ENCODE results near the gene SMG9. TPM values are rescaled to one million over a fixed set of nuclear protein-coding genes. Genes with fewer than 3 reads are reported as not detected.

SMG9 gene
- total RNA-seq, 1 donor from 2014 or later: 126 TPM

DNA sequence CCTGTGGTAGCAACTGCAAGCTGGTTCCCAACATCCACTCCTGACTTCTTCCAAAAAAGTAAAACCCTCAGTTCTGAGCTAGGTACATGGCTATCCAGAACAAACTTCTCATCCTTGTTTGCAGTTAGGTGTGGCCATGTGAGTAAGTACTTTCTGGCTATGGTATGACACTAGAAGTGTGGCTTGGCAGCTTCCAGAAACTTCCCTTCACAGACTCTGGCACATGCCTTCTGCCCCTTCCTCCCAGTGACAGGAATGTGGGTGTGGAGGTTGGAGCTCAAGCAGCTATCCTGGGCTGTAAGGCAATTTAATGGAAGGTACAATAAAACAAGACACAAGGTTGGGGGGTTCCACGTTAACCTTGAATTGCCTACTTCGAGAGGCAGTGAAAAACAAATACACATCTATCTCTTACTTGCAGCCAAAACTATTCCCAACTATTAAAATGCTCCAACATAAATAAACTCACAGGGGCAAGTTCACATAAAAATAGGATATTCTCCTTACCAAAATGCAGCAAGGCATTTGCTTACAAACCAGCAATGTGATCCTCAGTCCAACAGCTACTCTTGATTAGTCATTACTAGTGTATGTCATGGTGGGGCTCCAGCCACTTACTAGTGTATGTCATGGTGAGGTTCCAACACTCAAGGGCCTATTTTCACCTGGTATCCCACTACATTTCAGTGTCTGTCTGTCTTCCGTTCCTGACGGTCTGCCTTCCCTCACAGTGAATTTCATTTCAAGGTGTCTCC, 3.1 kb downstream of the SMG9 start:
- H3K4me1 ChIP-seq: peaks cover 3 to 26% of the 10 kb centered on the region in 2 donors
- no peaks in the 10 kb centered on the region for H3K9me3 ChIP-seq
- TF ChIP-seq, protein P1, sequence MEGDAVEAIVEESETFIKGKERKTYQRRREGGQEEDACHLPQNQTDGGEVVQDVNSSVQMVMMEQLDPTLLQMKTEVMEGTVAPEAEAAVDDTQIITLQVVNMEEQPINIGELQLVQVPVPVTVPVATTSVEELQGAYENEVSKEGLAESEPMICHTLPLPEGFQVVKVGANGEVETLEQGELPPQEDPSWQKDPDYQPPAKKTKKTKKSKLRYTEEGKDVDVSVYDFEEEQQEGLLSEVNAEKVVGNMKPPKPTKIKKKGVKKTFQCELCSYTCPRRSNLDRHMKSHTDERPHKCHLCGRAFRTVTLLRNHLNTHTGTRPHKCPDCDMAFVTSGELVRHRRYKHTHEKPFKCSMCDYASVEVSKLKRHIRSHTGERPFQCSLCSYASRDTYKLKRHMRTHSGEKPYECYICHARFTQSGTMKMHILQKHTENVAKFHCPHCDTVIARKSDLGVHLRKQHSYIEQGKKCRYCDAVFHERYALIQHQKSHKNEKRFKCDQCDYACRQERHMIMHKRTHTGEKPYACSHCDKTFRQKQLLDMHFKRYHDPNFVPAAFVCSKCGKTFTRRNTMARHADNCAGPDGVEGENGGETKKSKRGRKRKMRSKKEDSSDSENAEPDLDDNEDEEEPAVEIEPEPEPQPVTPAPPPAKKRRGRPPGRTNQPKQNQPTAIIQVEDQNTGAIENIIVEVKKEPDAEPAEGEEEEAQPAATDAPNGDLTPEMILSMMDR (IDR thresholded peaks at IDR 0.05): no peak
- H3K27me3 ChIP-seq: no peaks in the 10 kb centered on the region
- H3K36me3 ChIP-seq: peaks cover 36 to 41% of the 10 kb centered on the region in 2 donors
- DNase-seq (ENCODE audit: low spot score in 2 of 2): no peak
- H3K4me3 ChIP-seq: no peak overlapping the region
- no peak overlapping the region for H3K27ac ChIP-seq
- intact Hi-C loops (cut with DNase I): loop anchor here (10.0 kb wide), 1 partner anchor 183 kb away; the partner anchor contains the start of gene ZNF45

DNA sequence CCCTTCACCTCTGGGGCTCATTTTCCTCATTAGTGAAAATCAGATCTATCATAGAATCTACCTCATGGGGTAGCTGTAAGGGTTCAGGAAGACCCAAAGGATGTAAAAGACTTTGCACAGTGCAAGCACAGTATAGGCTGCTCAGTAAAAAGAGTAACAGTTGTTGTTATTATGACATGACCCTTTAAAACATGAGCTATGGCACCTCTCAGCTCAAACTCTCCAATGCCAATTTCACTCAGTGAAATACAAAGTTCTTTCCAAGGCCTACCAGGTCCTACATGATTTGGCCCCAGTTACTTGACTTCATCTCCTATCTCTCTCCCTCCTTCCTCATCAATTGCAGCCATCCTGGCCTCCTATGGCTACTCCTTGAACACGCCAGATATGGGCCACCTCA, 4.9 kb downstream of the SMG9 start:
- intact Hi-C loops (cut with DNase I): loop anchor here (10.0 kb wide), 1 partner anchor 185 kb away; the partner anchor contains the start of gene ZNF45
- peaks cover 46 to 58% of the 10 kb centered on the region in 2 donors for H3K36me3 ChIP-seq

DNA sequence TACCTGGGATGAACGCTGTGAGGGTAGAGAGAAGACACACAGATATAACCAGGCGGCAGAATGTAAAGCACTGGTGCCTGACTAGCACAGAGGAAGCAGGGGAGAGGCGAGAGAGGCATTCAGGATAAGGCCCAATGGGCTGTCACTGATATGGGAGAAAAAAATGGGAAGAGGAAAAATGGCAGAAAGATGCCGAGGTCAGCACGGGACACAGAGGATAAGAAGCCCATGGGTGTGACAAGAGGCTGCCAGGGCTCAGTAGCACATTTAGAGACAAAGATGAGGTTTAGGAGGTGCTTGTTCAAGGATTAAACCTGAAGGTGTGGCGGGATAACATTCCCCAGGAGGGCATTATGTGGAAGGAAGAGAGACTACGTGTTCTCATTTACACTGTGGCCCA, 5.6 kb downstream of the SMG9 start:
- TF ChIP-seq, protein P1 (IDR thresholded peaks at IDR 0.05): no peak
- no peak for DNase-seq (ENCODE audit: low spot score in 2 of 2)
- Histone ChIP-seq H3K27me3 (no peaks in the 10 kb centered on the region), H3K4me3 (no peak overlapping the region), H3K27ac (no peak overlapping the region), H3K4me1 (peaks cover 2 to 19% of the 10 kb centered on the region in 2 donors), H3K36me3 (peaks cover 54 to 65% of the 10 kb centered on the region in 2 donors), H3K9me3 (no peaks in the 10 kb centered on the region)
- intact Hi-C loops (cut with DNase I): no loop called here

More for the DNA sequence above, 4.9 kb downstream of the SMG9 start:
- H3K4me1 ChIP-seq: peaks cover 3 to 20% of the 10 kb centered on the region in 2 donors
- TF ChIP-seq, protein P1 (IDR thresholded peaks at IDR 0.05): no peak
- DNase-seq (ENCODE audit: low spot score in 2 of 2): no peak
- H3K4me3 ChIP-seq: no peak overlapping the region
- H3K27me3 ChIP-seq: no peaks in the 10 kb centered on the region
- H3K9me3 ChIP-seq: no peaks in the 10 kb centered on the region
- H3K27ac ChIP-seq: no peak overlapping the region

DNA sequence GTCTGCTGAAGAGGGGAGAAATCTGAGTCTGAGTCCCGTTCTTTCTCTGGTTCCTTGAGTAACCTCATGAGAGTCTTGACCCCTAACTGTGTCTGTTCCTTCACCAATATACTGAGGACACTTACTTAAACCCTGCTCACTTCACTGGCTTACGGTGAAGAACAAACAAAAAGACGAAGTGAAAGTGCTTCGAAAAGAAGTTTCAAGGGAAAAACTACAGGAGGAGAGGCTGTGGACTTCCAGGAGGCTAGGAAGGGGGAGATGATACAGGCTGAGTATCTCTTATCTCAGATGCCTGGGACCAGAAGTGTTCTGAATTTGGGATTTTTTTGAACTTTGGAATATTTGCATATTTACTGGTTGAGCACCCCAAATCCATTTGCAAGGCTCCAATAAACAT, 6.1 kb downstream of the SMG9 start:
- intact Hi-C loops (cut with DNase I): no loop called here

DNA sequence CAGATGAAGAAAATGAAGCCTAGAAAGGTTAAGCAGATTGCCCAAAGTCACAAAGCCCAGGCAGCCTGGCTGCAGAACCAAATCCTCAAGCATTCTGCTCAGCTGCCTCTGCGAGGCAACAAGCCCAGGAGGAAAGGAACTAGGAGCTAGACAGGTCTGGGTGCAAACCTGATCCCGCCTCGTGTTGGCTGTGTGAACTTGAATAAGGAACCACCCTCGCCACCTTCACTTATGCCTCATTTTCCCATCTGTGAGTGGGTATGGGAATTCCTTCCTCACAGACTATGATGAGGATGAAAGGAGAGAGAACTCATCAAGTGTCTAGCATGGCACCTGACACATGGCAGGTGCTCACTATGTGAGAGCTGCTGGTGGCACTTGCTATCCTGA, 6.6 kb downstream of the SMG9 start:
- no peak overlapping the region for H3K4me3 ChIP-seq
- H3K9me3 ChIP-seq: no peaks in the 10 kb centered on the region
- no peak for DNase-seq (ENCODE audit: low spot score in 2 of 2)
- TF ChIP-seq, protein P1 (IDR thresholded peaks at IDR 0.05): no peak
- H3K27me3 ChIP-seq: no peaks in the 10 kb centered on the region
- intact Hi-C loops (cut with DNase I): no loop called here
- no peak overlapping the region for H3K27ac ChIP-seq
- peaks cover 57 to 73% of the 10 kb centered on the region in 2 donors for H3K36me3 ChIP-seq
- H3K4me1 ChIP-seq: peaks cover 0 to 10% of the 10 kb centered on the region in 2 donors

More for the DNA sequence above, 6.1 kb downstream of the SMG9 start:
- H3K36me3 ChIP-seq: peaks cover 57 to 69% of the 10 kb centered on the region in 2 donors
- no peaks in the 10 kb centered on the region for H3K27me3 ChIP-seq
- no peak overlapping the region for H3K4me3 ChIP-seq
- DNase-seq (ENCODE audit: low spot score in 2 of 2): no peak
- peaks cover 0 to 15% of the 10 kb centered on the region in 2 donors for H3K4me1 ChIP-seq
- TF ChIP-seq, protein P1 (IDR thresholded peaks at IDR 0.05): no peak
- no peak overlapping the region for H3K27ac ChIP-seq
- no peaks in the 10 kb centered on the region for H3K9me3 ChIP-seq

Data from ascending aorta (tissue), 2 donors.